ENCODE data around the gene BCKDHB.
A peak's percentile ranks its signal among the peaks of the same experiment; 100 is the strongest.
"Not testable (repeated sequence)": the region's sequence is repeated elsewhere in the genome, so short reads cannot be mapped to it uniquely, and the experiment has no call there.

BCKDHB gene

DNA sequence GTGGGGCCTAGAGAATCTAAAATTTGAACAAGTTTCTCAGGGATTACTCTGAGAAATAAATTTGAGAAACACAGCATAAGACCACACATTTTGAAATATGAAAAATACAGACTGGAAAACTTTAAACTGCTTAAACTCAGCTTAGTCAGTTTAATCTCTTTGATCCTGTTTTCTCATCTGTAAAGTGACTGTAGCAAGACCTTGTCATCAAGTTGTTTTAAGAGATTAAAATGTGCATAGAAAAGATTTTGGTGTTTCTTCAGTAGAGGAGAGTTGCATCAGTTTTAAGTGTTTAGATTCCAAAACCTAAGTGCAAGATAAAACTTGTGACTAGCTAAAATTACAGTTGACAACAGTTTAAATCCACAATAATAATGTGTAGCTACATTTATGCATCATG, 8.1 kb upstream of the BCKDHB start:
- H3K36me3 ChIP-seq (ENCODE audit: insufficient read depth), result no peaks in the 10 kb centered on the region
- no peaks in the 10 kb centered on the region for H4K20me1 ChIP-seq (ENCODE audit: insufficient read depth)
- TF ChIP-seq, protein P1, sequence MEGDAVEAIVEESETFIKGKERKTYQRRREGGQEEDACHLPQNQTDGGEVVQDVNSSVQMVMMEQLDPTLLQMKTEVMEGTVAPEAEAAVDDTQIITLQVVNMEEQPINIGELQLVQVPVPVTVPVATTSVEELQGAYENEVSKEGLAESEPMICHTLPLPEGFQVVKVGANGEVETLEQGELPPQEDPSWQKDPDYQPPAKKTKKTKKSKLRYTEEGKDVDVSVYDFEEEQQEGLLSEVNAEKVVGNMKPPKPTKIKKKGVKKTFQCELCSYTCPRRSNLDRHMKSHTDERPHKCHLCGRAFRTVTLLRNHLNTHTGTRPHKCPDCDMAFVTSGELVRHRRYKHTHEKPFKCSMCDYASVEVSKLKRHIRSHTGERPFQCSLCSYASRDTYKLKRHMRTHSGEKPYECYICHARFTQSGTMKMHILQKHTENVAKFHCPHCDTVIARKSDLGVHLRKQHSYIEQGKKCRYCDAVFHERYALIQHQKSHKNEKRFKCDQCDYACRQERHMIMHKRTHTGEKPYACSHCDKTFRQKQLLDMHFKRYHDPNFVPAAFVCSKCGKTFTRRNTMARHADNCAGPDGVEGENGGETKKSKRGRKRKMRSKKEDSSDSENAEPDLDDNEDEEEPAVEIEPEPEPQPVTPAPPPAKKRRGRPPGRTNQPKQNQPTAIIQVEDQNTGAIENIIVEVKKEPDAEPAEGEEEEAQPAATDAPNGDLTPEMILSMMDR (conservative IDR thresholded peaks at IDR 0.05; ENCODE audit: low read depth, low read length), result no peak
- no peak overlapping the region for H3K27ac ChIP-seq
- H2AFZ ChIP-seq (ENCODE audit: low read depth), result no peak overlapping the region
- no peaks in the 10 kb centered on the region for H3K79me2 ChIP-seq (ENCODE audit: insufficient read depth, low read depth)
- no peak overlapping the region for H3K4me2 ChIP-seq
- no peaks in the 10 kb centered on the region for H3K4me1 ChIP-seq (ENCODE audit: low read depth, poor library complexity, severe bottlenecking)
- no peak overlapping the region for H3K4me3 ChIP-seq (IDR thresholded peaks at IDR 0.05; ENCODE audit: insufficient read depth, low read depth, low read length)
- no peak overlapping the region for H3K9ac ChIP-seq
- H3K27me3 ChIP-seq (ENCODE audit: insufficient read depth, low read depth), result no peaks in the 10 kb centered on the region

GRCh38 chr6:80104520-80104919, 2.0 kb upstream of the BCKDHB start:
- no peak overlapping the region for H3K4me3 ChIP-seq (IDR thresholded peaks at IDR 0.05; ENCODE audit: insufficient read depth, low read depth, low read length)
- H3K9ac ChIP-seq, result no peak overlapping the region
- H3K27me3 ChIP-seq (ENCODE audit: insufficient read depth, low read depth), result no peaks in the 10 kb centered on the region
- no peak overlapping the region for H3K4me2 ChIP-seq
- TF ChIP-seq, protein P1 (conservative IDR thresholded peaks at IDR 0.05; ENCODE audit: low read depth, low read length), result no peak
- no peaks in the 10 kb centered on the region for H3K36me3 ChIP-seq (ENCODE audit: insufficient read depth)
- H3K27ac ChIP-seq, result no peak overlapping the region
- no peaks in the 10 kb centered on the region for H3K79me2 ChIP-seq (ENCODE audit: insufficient read depth, low read depth)
- H2AFZ ChIP-seq (ENCODE audit: low read depth), result no peak overlapping the region
- peaks cover 13% of the 10 kb centered on the region for H3K4me1 ChIP-seq (ENCODE audit: low read depth, poor library complexity, severe bottlenecking)
- H4K20me1 ChIP-seq (ENCODE audit: insufficient read depth), result no peaks in the 10 kb centered on the region

DNA sequence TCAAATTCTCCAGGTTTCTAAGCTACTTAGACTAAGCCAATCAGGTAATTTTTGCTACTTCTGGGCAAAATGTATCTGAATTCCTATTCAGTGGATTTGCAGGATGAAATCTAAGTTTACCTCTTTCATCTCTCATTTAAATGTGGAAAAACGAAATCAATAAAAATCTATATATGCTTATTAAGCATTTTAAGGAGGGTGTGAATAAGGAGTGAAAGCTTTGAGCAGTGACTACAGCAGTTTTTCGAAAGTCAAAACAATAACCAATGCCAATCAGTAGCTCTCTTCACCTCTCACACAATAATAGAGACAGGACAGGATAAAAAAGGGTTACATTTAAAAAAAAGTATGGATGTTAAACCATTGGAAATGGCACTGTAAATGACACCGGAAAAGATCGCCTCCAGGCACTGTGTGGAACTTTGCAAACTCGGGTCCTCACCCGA, 476 bp upstream of the BCKDHB start:
- H3K9ac ChIP-seq, result peak overlapping the region; percentile 53; the same call in 1 of the 2 replicates
- TF ChIP-seq, protein P1 (conservative IDR thresholded peaks at IDR 0.05; ENCODE audit: low read depth, low read length), result no peak
- H3K27me3 ChIP-seq (ENCODE audit: insufficient read depth, low read depth), result no peaks in the 10 kb centered on the region
- H3K36me3 ChIP-seq (ENCODE audit: insufficient read depth), result no peaks in the 10 kb centered on the region
- H3K4me3 ChIP-seq (IDR thresholded peaks at IDR 0.05; ENCODE audit: insufficient read depth, low read depth, low read length), result no peak overlapping the region
- H4K20me1 ChIP-seq (ENCODE audit: insufficient read depth), result no peaks in the 10 kb centered on the region
- H3K4me1 ChIP-seq (ENCODE audit: low read depth, poor library complexity, severe bottlenecking), result peaks cover 13% of the 10 kb centered on the region
- H3K4me2 ChIP-seq, result peak overlapping the region; percentile 95
- H3K27ac ChIP-seq, result peak overlapping the region; percentile 32; the same call in 1 of the 2 replicates
- H2AFZ ChIP-seq (ENCODE audit: low read depth), result peak overlapping the region; percentile 81; the same call in 1 of the 2 replicates
- no peaks in the 10 kb centered on the region for H3K79me2 ChIP-seq (ENCODE audit: insufficient read depth, low read depth)

DNA sequence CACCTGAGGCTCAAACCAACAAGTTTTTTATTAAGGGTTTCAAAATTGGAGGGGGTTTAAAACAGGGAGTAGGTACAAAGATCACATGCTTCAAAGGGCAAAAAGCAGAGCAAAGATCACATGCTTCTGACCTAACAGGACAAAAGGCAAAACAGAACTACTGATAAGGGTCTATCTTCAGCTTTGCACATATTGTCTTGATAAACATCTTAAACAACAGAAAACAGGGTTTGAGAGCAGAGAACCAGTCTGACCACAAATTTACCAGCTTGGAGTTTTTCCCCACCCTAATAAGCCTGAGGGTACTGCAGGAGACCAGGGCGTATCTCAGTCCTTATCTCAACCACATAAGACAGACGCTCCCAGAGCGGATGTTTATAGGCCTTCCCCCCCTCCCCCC, 16.1 kb downstream of the BCKDHB start:
- not testable (repeated sequence) for H3K4me2 ChIP-seq; H3K27ac ChIP-seq; H3K9ac ChIP-seq; H3K79me2 ChIP-seq (ENCODE audit: insufficient read depth, low read depth); H3K27me3 ChIP-seq (ENCODE audit: insufficient read depth, low read depth); H4K20me1 ChIP-seq (ENCODE audit: insufficient read depth); H3K36me3 ChIP-seq (ENCODE audit: insufficient read depth); H3K4me3 ChIP-seq (IDR thresholded peaks at IDR 0.05; ENCODE audit: insufficient read depth, low read depth, low read length); H3K4me1 ChIP-seq (ENCODE audit: low read depth, poor library complexity, severe bottlenecking); H2AFZ ChIP-seq (ENCODE audit: low read depth)

GRCh38 chr6:80126657-80127345, 20.3 kb downstream of the BCKDHB start:
- TF ChIP-seq, protein P1 (conservative IDR thresholded peaks at IDR 0.05; ENCODE audit: low read depth, low read length), result no peak
- Histone ChIP-seq H3K27me3 (ENCODE audit: insufficient read depth, low read depth) (no peaks in the 10 kb centered on the region), H4K20me1 (ENCODE audit: insufficient read depth) (no peaks in the 10 kb centered on the region), H2AFZ (ENCODE audit: low read depth) (no peak overlapping the region), H3K4me3 (IDR thresholded peaks at IDR 0.05; ENCODE audit: insufficient read depth, low read depth, low read length) (no peak overlapping the region), H3K4me1 (ENCODE audit: low read depth, poor library complexity, severe bottlenecking) (no peaks in the 10 kb centered on the region), H3K79me2 (ENCODE audit: insufficient read depth, low read depth) (no peaks in the 10 kb centered on the region), H3K9ac (no peak overlapping the region), H3K4me2 (no peak overlapping the region), H3K36me3 (ENCODE audit: insufficient read depth) (no peaks in the 10 kb centered on the region), H3K27ac (no peak overlapping the region)
